VCaP (cell line): ENCODE measurements around the gene MFAP3.

ENCODE experiments used
- H3K27ac ChIP-seq: fragments of 450-650 bp; 2 replicates; pipeline ENCODE4 v1.5.1; 2017
- CTCF ChIP-seq: fragments of 450-650 bp; conservative IDR thresholded peaks from 2 replicates; pipeline ENCODE4 v1.5.1; 2017; ENCODE audit warnings: mild to moderate bottlenecking, moderate library complexity

The MFAP3 gene

GRCh38 chr5:154077696-154078095, 38.9 kb downstream of the MFAP3 start:
- no peak overlapping the region for H3K27ac ChIP-seq

GRCh38 chr5:154078272-154078671, 39.5 kb downstream of the MFAP3 start:
- no peak for TF ChIP-seq CTCF

More at GRCh38 chr5:154077696-154078095, 38.9 kb downstream of the MFAP3 start:
- TF ChIP-seq CTCF = no peak

GRCh38 chr5:154081246-154081645, 42.5 kb downstream of the MFAP3 start:
- H3K27ac ChIP-seq = no peak overlapping the region
- TF ChIP-seq CTCF = no peak

More at GRCh38 chr5:154078272-154078671, 39.5 kb downstream of the MFAP3 start:
- no peak overlapping the region for H3K27ac ChIP-seq

- no peak for TF ChIP-seq CTCF
- no peak overlapping the region; the same call in 1 of the 2 replicates for H3K27ac ChIP-seq
These were observed 45.4 kb downstream of the MFAP3 start for GRCh38 chr5:154084062-154084639.

GRCh38 chr5:154086146-154086545, 47.4 kb downstream of the MFAP3 start:
- TF ChIP-seq CTCF = no peak
- no peak overlapping the region for H3K27ac ChIP-seq

GRCh38 chr5:154086641-154087040, 47.9 kb downstream of the MFAP3 start:
- no peak overlapping the region for H3K27ac ChIP-seq
- TF ChIP-seq CTCF = no peak

GRCh38 chr5:154087260-154087659, 48.5 kb downstream of the MFAP3 start:
- no peak for TF ChIP-seq CTCF
- no peak overlapping the region for H3K27ac ChIP-seq
